ENCODE results near the gene GPRC5B.

Gene GPRC5B

DNA sequence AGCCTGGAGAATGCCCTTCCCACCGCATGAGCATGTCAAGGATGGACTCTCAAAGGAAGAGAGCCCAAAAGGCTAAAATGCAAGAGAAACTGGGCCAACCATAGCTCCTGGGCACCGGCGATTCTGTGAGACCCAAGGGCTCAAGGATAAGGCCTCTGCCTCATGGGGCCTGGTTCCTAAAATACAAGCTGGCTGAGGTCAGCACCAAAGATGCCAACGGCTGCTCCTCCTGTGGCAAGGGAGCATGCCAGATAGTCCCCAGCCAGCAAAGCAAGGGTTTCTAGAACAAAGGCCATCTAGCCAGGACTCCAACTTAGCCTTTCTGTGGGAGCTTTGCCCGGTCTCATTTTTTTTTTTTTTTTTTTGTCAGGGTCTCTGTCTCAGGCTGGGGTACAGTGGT is 20.1 kb downstream of the GPRC5B start:
- H3K4me3 ChIP-seq (ENCODE audit: low read depth, low read length) = no peak overlapping the region
- TF ChIP-seq, protein P1, sequence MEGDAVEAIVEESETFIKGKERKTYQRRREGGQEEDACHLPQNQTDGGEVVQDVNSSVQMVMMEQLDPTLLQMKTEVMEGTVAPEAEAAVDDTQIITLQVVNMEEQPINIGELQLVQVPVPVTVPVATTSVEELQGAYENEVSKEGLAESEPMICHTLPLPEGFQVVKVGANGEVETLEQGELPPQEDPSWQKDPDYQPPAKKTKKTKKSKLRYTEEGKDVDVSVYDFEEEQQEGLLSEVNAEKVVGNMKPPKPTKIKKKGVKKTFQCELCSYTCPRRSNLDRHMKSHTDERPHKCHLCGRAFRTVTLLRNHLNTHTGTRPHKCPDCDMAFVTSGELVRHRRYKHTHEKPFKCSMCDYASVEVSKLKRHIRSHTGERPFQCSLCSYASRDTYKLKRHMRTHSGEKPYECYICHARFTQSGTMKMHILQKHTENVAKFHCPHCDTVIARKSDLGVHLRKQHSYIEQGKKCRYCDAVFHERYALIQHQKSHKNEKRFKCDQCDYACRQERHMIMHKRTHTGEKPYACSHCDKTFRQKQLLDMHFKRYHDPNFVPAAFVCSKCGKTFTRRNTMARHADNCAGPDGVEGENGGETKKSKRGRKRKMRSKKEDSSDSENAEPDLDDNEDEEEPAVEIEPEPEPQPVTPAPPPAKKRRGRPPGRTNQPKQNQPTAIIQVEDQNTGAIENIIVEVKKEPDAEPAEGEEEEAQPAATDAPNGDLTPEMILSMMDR (IDR thresholded peaks at IDR 0.05; ENCODE audit: low read depth, low read length, missing control alignments) = no peak

DNA sequence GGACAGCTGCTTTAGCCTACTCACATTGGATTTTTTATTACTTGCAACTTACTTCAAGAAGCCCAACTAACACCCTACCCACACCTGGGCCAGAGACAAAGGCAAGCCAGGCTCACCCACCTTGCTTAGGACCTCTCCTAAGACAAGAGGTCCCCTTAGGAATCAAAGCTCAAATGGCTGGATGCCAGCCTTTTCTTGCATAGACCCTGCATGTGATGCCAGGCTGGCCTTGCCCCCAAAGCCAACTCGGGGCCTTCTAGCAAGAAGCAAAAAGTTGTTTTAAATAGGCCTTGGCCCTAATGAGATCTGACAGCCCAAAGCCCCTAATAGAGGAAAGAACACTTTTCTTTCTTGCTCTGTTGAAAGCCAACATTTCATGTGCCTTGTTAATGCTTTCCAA is 20.7 kb downstream of the GPRC5B start:
- DNase-seq (ENCODE audit: low read depth) = no peak
- no peak overlapping the region for H3K4me3 ChIP-seq (ENCODE audit: low read depth, low read length)
- TF ChIP-seq, protein P1 (IDR thresholded peaks at IDR 0.05; ENCODE audit: low read depth, low read length, missing control alignments) = no peak

More for the DNA sequence above, 20.1 kb downstream of the GPRC5B start:
- DNase-seq (ENCODE audit: low read depth) = no peak

DNA sequence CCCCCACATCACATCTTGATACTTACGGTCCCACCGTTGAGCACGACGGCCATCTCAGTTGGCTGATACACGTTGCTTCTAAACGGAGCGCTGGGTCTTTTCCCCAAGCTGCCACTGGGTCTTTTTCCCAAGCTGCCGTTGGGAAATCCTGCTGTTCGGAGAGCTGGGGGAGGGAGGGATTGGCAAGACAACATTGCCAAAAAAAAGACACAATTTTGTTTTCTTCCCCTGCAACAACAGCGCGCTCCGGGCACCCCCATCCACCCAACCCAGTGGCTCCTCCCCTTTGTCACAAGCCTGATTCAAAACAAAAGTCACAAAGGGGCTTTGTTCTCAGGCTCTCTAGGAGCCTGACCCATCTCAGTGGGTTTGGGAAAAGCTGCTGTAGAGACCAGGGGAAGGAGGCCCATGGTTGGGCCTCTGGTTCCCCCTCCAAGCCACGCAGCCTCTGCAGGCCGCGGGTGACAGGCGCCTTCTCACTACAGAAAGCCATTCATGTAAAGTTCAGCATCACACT is 22.8 kb downstream of the GPRC5B start:
- TF ChIP-seq, protein P1 (IDR thresholded peaks at IDR 0.05; ENCODE audit: low read depth, low read length, missing control alignments) = no peak
- no peak overlapping the region for H3K4me3 ChIP-seq (ENCODE audit: low read depth, low read length)
- DNase-seq (ENCODE audit: low read depth) = no peak

DNA sequence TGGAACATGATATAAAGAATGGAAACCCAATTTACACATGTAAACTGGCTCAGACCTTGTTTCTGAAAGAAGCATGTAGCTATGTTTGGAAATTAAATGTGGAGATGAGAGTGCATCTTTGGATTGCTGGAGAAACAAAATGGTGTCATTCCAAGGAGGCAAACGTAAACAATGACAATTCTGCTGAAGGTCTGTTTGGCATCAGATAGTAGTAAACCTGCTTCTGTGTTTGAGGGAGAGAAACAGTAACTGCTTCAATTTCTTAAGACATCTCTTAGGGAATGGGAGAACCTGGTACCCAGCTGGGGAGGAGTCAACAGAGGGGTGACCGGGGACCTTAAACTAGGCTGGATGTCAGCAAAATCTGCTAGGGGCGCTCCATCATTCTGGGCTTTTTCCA is 23.5 kb downstream of the GPRC5B start:
- no peak for DNase-seq (ENCODE audit: low read depth)
- H3K4me3 ChIP-seq (ENCODE audit: low read depth, low read length) = no peak overlapping the region
- TF ChIP-seq, protein P1 (IDR thresholded peaks at IDR 0.05; ENCODE audit: low read depth, low read length, missing control alignments) = no peak

DNA sequence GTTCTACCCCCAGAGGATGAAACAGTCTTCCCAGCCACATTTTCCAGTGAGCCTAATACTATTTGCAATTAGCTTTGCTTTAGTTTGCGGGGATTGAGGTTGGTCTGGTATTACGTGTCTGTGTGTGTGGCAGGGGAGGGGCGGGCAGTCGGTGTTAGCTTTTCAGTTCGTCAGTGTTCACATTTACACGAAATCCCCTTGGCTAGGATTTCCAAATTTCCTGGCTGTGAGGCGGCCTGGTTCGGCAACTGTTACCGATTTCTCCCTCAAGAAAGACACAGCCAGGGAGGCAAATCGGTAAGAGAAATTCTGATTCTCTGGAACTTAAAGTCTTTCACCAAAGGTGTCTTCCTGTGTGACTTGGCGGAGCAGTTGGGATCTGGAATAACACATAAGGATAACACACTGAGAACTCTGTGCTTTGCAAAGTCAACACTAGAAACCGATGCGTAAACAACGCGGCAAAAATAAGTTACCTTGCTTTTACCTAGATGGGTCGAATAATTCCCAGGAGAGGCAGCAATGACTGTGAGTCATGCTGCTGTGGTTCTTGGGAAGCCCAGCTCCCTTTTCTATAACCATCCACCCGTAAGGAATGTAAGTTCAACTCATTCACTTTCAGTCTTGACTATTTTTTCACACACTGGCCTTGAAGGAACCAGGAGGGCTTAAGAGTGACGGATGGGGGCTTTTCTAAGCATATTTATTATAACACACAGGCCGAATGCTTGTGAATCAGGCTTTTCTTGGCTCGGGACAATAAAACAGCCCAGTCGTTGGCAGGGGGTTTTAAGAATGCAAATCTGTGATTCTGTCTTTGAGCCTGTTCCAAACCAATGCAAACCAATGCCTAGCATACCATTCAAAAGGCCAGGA is 24.2 kb downstream of the GPRC5B start:
- TF ChIP-seq, protein P1 (IDR thresholded peaks at IDR 0.05; ENCODE audit: low read depth, low read length, missing control alignments) = no peak
- no peak overlapping the region for H3K4me3 ChIP-seq (ENCODE audit: low read depth, low read length)
- DNase-seq (ENCODE audit: low read depth) = no peak

DNA sequence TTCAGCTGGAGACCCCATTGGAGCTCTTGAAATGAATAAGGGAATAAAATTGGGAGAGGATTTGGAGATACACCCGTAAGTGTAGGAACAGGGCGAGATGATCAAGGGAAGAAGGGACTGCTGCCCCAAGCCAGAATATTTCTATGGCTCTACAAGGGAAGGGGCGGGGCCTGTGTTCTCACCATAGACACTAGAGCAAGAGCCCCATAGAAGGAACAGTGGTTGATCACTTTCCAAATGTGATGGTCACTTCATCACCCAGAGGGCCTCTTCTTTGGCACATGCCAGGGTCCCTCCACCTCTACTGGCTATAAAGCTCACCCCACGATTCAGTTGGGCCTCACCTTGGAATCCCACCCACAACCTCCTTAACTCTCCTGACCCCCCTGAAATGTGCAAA is 25.0 kb downstream of the GPRC5B start:
- H3K4me3 ChIP-seq (ENCODE audit: low read depth, low read length) = no peak overlapping the region
- TF ChIP-seq, protein P1 (IDR thresholded peaks at IDR 0.05; ENCODE audit: low read depth, low read length, missing control alignments) = no peak
- DNase-seq (ENCODE audit: low read depth) = no peak
